SK-N-SH (cell line): ENCODE data around the gene LRIT3. TPM values are rescaled to one million over a fixed set of nuclear protein-coding genes. Genes with fewer than 3 reads are reported as not detected.

ENCODE experiments used
- CTCF ChIA-PET: fragments of 300-600, 350-600 bp; formaldehyde crosslinking; extraction: SDS; loops from one replicate; lab custom pipeline; 2021; lab: Yijun Ruan, JAX
- POLR2A ChIA-PET: fragments of 350-600 bp; sonication (Branson Sonifier 250); formaldehyde crosslinking; extraction: SDS; loops from one replicate; lab custom pipeline; 2020; ENCODE audit warnings: antibody characterized with exemption, inconsistent platforms; lab: Yijun Ruan, JAX
- DNase-seq: peaks from one replicate; pipeline ENCODE4 v3.0.0; 2012
- H2AFZ ChIP-seq: fragments of 200-600 bp; sonication (generic); 2 replicates; pipeline ENCODE4 v1.8.1; 2016; ENCODE audit warnings: antibody characterized with exemption, mild to moderate bottlenecking, low read depth
- H3F3A ChIP-seq: fragments of 200-600 bp; sonication (generic); replicated peaks from 2 replicates; pipeline ENCODE3; 2016; ENCODE audit warnings: antibody characterized with exemption, mild to moderate bottlenecking; ENCODE audit not compliant: insufficient read depth
- H3K27ac ChIP-seq, 2 experiments: fragments of 200-500 bp in 1 of 2; fragments of 200-600 bp in 1 of 2; sonication (Bioruptor generic) in 1 of 2; sonication (generic), shearing (Covaris generic) in 1 of 2; 2 replicates each; pipeline versions ENCODE4 v1.5.1 to v1.6.1; 2014 to 2016; ENCODE audit warnings: low read depth in 2 of 2, inconsistent platforms in 1 of 2, low read length in 1 of 2, mild to moderate bottlenecking in 1 of 2, mixed read lengths in 1 of 2
- H3K27me3 ChIP-seq: fragments of 200-600 bp; sonication (generic), shearing (Covaris generic); 2 replicates; pipeline ENCODE4 v1.6.1; 2016; ENCODE audit warnings: mixed run types; ENCODE audit not compliant: insufficient read depth
- H3K36me3 ChIP-seq, 2 experiments: fragments of 200-500 bp in 1 of 2; fragments of 200-600 bp in 1 of 2; sonication (Bioruptor generic) in 1 of 2; sonication (generic) in 1 of 2; replicated peaks in 1 of 2; 2 replicates each; pipeline versions ENCODE3 to v1.5.1; 2014 to 2016; ENCODE audit warnings: low read length in 1 of 2, mild to moderate bottlenecking in 1 of 2; ENCODE audit not compliant: insufficient read depth in 2 of 2, control insufficient read depth in 1 of 2
- H3K4me1 ChIP-seq, 2 experiments: fragments of 200-500 bp in 1 of 2; fragments of 200-600 bp in 1 of 2; sonication (Bioruptor generic) in 1 of 2; sonication (generic), shearing (Covaris generic) in 1 of 2; 2 replicates each; pipeline versions ENCODE4 v1.5.1 to v1.6.1; 2014 to 2016; ENCODE audit warnings: low read depth in 1 of 2, low read length in 1 of 2, mixed run types in 1 of 2; ENCODE audit not compliant: insufficient read depth in 2 of 2, control insufficient read depth in 1 of 2
- H3K4me2 ChIP-seq: fragments of 200-600 bp; sonication (generic), shearing (Covaris generic); 2 replicates; pipeline ENCODE4 v1.6.1; 2017; ENCODE audit warnings: mixed run types
- H3K4me3 ChIP-seq, 2 experiments: fragments of 200-500 bp in 1 of 2; fragments of 200-600 bp in 1 of 2; sonication (Bioruptor generic) in 1 of 2; sonication (generic), shearing (Covaris generic) in 1 of 2; 2 replicates each; pipeline versions ENCODE4 v1.5.1 to v1.8.1; 2014 to 2016; ENCODE audit warnings: low read depth in 2 of 2, inconsistent platforms in 1 of 2, low read length in 1 of 2, mild to moderate bottlenecking in 1 of 2, mixed read lengths in 1 of 2, moderate library complexity in 1 of 2
- H3K79me2 ChIP-seq: fragments of 200-600 bp; sonication (generic); 2 replicates; pipeline ENCODE4 v1.8.1; 2017; ENCODE audit warnings: mild to moderate bottlenecking; ENCODE audit not compliant: insufficient read depth
- H3K9ac ChIP-seq: fragments of 200-600 bp; sonication (generic); 2 replicates; pipeline ENCODE4 v1.6.1; 2017; ENCODE audit warnings: mixed run types
- H3K9me2 ChIP-seq: fragments of 200-600 bp; sonication (generic); 2 replicates; pipeline ENCODE4 v1.6.1; 2017; ENCODE audit warnings: mixed run types
- H3K9me3 ChIP-seq: fragments of 200-600 bp; sonication (generic); 2 replicates; pipeline ENCODE4 v1.6.1; 2017; ENCODE audit warnings: mixed run types, mild to moderate bottlenecking, moderate library complexity
- H4K20me1 ChIP-seq: fragments of 200-600 bp; sonication (generic); 2 replicates; pipeline ENCODE4 v1.6.1; 2017; ENCODE audit warnings: mild to moderate bottlenecking, mixed run types; ENCODE audit not compliant: insufficient read depth
- CTCF ChIP-seq: fragments of 200-600 bp; sonication (generic); IDR thresholded peaks from 2 replicates; pipeline ENCODE4 v1.6.1; 2017; ENCODE audit warnings: antibody characterized with exemption, mild to moderate bottlenecking, moderate library complexity
- ELF1 ChIP-seq: IDR thresholded peaks from 2 replicates; pipeline ENCODE4 v1.4.0; 2012
- EZH2phosphoT487 ChIP-seq: fragments of 200-600 bp; sonication (generic); IDR thresholded peaks from 2 replicates; pipeline ENCODE4 v1.6.1; 2017; ENCODE audit warnings: low read depth, mixed run types, mild to moderate bottlenecking, antibody characterized with exemption, moderate library complexity, borderline replicate concordance
- GABPA ChIP-seq: IDR thresholded peaks from 2 replicates; pipeline ENCODE4 v1.4.0; 2012; ENCODE audit warnings: low read depth, mild to moderate bottlenecking
- GATA2 ChIP-seq: sonication (generic); formaldehyde crosslinking; IDR thresholded peaks from 2 replicates; pipeline ENCODE4 v1.5.0; 2020; ENCODE audit warnings: mild to moderate bottlenecking, missing genetic modification reagents
- JUND ChIP-seq: IDR thresholded peaks from 2 replicates; pipeline ENCODE4 v1.4.0; 2012
- MAX ChIP-seq: IDR thresholded peaks from 2 replicates; pipeline ENCODE4 v1.4.0; 2012; ENCODE audit warnings: low read depth
- REST ChIP-seq: IDR thresholded peaks from 2 replicates; pipeline ENCODE4 v1.6.1; 2012; ENCODE audit warnings: mild to moderate bottlenecking, low read depth, low read length, moderate library complexity
- RXRA ChIP-seq: IDR thresholded peaks from 2 replicates; pipeline ENCODE4 v1.4.0; 2012; ENCODE audit warnings: low read depth, mild to moderate bottlenecking, borderline replicate concordance
- TCF12 ChIP-seq: IDR thresholded peaks from 2 replicates; pipeline ENCODE4 v1.4.0; 2012
- TEAD4 ChIP-seq: IDR thresholded peaks from 2 replicates; pipeline ENCODE4 v1.4.0; 2012; ENCODE audit warnings: mild to moderate bottlenecking, borderline replicate concordance; ENCODE audit not compliant: insufficient read depth
- YY1 ChIP-seq: IDR thresholded peaks from 2 replicates; pipeline ENCODE4 v1.4.0; 2012; ENCODE audit warnings: low read depth, mild to moderate bottlenecking
- ZBTB33 ChIP-seq: IDR thresholded peaks from 2 replicates; pipeline ENCODE4 v1.4.0; 2012; ENCODE audit warnings: low read depth, borderline replicate concordance
- WGBS: methylation state at CpG from one replicate; pipeline ENCODE4 v1.1.6; 2017; ENCODE audit warnings: low lambda C conversion rate; 5-methylcytosine and 5-hydroxymethylcytosine counted together
- polyA plus RNA-seq, 3 experiments: library from polyadenylated mRNA; depleted of rRNA; stranded (reverse); fragments of >200 nt; gene quantifications; 2 replicates each; pipeline ENCODE4 v1.2.3, GENCODE V29; 2012

The LRIT3 gene
- polyA plus RNA-seq, 1 of the 3 experiments (the other 2 are of a cell fraction) = not detected

GRCh38 chr4:109916027-109916409 lies 68.1 kb downstream of the LRIT3 start:
- no peak overlapping the region for H3K4me2 ChIP-seq
- CTCF ChIA-PET = interaction anchor here (1.0 kb wide), 1 partner anchor 8 kb away, joined by 3 read pairs; no protein-coding TSS in a partner anchor

GRCh38 chr4:109921384-109921808 lies 73.5 kb downstream of the LRIT3 start:
- no peak overlapping the region for H3K4me3 ChIP-seq
- no peak overlapping the region for H2AFZ ChIP-seq
- H3K4me2 ChIP-seq = no peak overlapping the region
- no peak for DNase-seq
- CTCF ChIA-PET = no interaction called here
- H3K4me1 ChIP-seq = no peaks in the 10 kb centered on the region
- H3K9me3 ChIP-seq = no peaks in the 10 kb centered on the region
- POLR2A ChIA-PET = no interaction called here
- peaks cover 5% of the 10 kb centered on the region for H3F3A ChIP-seq
- H3K27me3 ChIP-seq = no peaks in the 10 kb centered on the region
- WGBS = 5% methylated on average over 1 of the region's 1 CpG
- H3K9me2 ChIP-seq = no peaks in the 10 kb centered on the region
- no peak overlapping the region; the same call in 1 of the 2 replicates for H3K9ac ChIP-seq
- H3K27ac ChIP-seq = peak overlapping the region in 1 of 2 experiments; percentile 74; a peak in 2 of 4 replicates
- no peaks in the 10 kb centered on the region for H4K20me1 ChIP-seq
- no peaks in the 10 kb centered on the region for H3K79me2 ChIP-seq
- H3K36me3 ChIP-seq = no peaks in the 10 kb centered on the region
- no peak for TF ChIP-seq GABPA
- TF ChIP-seq ELF1 = no peak
- TF ChIP-seq CTCF = no peak
- no peak for TF ChIP-seq RXRA
- TF ChIP-seq JUND = peak; percentile 28; the same call in 1 of the 2 replicates
- TF ChIP-seq MAX = no peak
- no peak for TF ChIP-seq YY1
- peak; percentile 23; the same call in 1 of the 2 replicates for TF ChIP-seq TCF12
- TF ChIP-seq ZBTB33 = no peak
- TF ChIP-seq TEAD4 = peak; percentile 68
- no peak for TF ChIP-seq EZH2phosphoT487

More at GRCh38 chr4:109916027-109916409, 68.1 kb downstream of the LRIT3 start:
- H3K4me1 ChIP-seq = no peaks in the 10 kb centered on the region
- H3K9me2 ChIP-seq = no peaks in the 10 kb centered on the region
- 29% methylated on average over 4 of the region's 4 CpGs for WGBS
- no peak overlapping the region for H3K27ac ChIP-seq
- no peak overlapping the region for H3K9ac ChIP-seq
- no peak for DNase-seq
- no peaks in the 10 kb centered on the region for H4K20me1 ChIP-seq
- TF ChIP-seq GATA2 (CRISPR knock-in tag) (no peak), REST (peak; percentile 65; the same call in 1 of the 2 replicates)
- no peaks in the 10 kb centered on the region for H3K9me3 ChIP-seq
- no peak overlapping the region for H2AFZ ChIP-seq
- no peaks in the 10 kb centered on the region for H3K36me3 ChIP-seq
- POLR2A ChIA-PET = no interaction called here
- H3K4me3 ChIP-seq = no peak overlapping the region
- no peaks in the 10 kb centered on the region for H3K79me2 ChIP-seq
- H3F3A ChIP-seq = peaks cover 4% of the 10 kb centered on the region
- H3K27me3 ChIP-seq = peaks cover 11% of the 10 kb centered on the region; the same call in 1 of the 2 replicates
